Panc1 (cell line): ENCODE data around the gene STAP1.

ENCODE experiments used
- CTCF ChIP-seq: fragments of 450-650 bp; IDR thresholded peaks from 2 replicates; pipeline ENCODE4 v1.5.1; 2017; ENCODE audit warnings: mild to moderate bottlenecking
- POLR2AphosphoS5 ChIP-seq: IDR thresholded peaks from 2 replicates; pipeline ENCODE4 v1.6.1; 2012; ENCODE audit warnings: mild to moderate bottlenecking, low read depth, low read length, moderate library complexity
- SIN3A ChIP-seq: IDR thresholded peaks from 2 replicates; pipeline ENCODE4 v1.6.1; 2012; ENCODE audit warnings: low read depth, mild to moderate bottlenecking, low read length, moderate library complexity, borderline replicate concordance; ENCODE audit not compliant: insufficient read depth

GRCh38 chr4:67624939-67625338 lies 66.4 kb downstream of the STAP1 start:
- no peak for TF ChIP-seq CTCF
- TF ChIP-seq POLR2AphosphoS5, result no peak
- no peak for TF ChIP-seq SIN3A
